NCI-H2107 treated with DMSO at 0.1 percent for 48 hours (cell line): Measurements from ENCODE around the gene DIMT1.

Experiments used
- DNase-seq: peaks from one replicate; lab custom pipeline; 2025; ENCODE audit not compliant: unreplicated experiment; lab: John Stamatoyannopoulos, UW

DIMT1 gene

DNA sequence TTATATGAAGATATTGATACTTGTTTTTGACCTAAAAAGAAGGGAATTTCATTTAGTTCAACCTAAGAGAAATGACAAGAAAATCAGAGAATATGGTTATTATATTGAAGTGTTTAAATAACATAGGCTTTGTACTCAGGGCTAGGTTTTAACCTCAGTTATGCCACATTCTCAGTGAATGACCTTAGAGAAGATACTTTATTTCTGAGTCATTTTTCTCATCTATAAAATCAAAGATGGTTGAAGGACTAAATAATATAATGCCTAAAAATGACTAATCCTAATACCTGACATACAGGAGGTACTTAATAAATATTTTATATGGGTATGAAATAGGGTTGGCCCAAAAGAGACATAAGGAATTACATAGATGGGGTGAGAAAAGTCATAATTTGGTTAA, 32.3 kb downstream of the DIMT1 start:
- DNase-seq: no peak

DNA sequence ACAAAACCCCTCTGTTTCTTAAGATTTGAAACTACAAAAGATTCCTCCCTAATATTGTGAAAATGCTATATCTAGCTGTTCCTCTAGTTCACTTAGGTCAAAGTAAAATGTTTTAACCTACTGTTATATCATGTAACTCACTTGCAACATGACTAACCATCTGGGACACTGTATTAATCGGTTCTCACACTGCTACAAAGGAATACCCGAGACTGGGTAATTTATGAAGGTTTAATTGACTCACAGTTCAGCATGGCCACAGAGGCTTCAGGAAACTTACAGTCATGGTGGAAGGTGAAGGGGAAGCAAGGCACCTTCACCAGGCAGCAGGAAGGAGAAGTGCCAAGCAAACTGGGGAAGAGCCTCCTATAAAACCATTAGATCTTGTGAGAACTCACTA, 34.7 kb downstream of the DIMT1 start:
- no peak for DNase-seq

DNA sequence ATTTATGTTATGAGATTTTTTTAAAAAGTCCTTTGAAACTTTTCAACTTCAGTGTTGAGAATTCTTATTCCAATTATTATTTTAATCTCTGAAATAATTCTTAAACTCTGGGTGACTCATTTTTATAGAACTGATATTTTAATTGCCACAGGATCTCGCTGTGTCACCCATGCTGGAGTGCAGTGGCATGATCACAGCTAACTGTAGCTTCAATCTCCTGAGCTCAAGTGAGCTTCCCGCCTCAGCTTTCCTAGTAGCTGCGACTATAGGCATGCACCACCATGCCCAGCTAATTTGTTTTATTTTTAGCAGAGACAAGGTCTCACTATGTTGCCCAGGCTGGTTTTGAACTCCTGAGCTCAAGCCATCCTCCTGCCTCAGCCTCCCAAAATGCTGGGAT, 41.0 kb downstream of the DIMT1 start:
- no peak for DNase-seq

DNA sequence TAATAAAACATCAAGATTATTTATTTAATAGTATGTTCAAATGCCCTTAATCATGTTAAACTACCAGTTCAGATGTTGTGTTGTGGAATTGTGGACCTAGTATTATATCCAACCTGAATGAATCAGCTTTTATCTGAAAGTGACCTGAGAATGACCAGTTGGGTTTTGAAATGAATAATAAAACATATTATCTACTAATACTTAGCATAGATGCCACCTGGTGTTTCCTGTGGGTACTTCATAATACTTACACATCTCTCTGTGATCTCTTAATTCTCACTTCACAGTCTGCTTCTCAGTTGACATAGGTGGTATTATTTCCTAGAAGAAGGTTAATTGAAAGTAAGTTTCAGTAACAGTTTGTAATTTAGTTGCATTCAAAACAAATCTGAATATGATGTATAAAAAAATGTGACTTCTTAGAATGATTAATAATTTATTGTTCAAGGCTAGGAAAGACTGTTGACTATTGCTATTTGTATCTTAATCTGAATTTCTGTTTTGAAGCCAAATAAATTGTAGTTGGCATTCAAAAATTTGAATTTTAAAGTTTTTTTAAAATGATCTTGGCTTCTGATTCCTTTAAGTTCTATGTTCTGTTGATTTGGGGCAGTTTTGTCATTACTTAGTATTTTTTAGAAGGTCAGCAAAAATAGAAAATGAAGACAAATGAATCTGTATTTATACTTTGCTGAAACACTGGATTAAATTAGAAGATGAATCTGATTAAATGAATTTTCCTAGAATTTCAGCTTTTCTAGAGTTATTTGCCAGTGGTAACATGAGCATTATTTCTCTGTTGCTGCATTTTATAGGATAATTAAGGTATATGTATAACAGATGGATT, 49.5 kb downstream of the DIMT1 start:
- DNase-seq: no peak

DNA sequence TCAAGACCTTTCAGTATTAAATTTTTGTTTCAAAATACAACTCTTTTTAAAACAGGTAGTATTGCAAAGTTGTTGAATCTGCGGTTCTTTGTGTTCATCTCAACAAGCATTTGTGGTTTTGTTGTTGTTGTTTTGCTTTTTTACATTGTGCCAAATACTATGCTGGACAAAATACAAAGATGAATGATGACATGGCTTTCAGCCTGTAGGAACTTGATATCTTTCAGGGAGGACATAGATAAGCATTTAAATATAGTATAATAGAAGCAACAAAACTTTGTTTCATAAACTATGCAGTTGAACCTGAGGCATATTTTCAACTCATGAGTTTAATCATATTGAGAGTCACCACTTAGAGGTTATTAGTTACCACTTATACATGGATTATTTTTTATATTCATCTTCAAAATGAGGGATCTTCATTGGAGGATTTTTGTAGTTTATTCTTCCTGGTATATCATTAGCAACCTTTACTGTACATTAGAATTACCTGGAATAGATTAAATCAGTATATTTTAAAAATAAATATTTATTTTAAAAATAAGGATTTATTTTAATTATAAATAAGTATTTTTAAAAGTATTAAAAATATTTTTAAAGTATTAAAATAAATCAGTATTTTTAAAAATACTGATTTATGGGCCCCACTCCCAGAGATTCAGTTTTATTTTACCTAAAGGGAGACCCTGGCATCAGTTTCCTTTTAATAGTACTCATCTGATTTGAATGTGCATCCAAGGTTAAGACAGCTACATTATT, 54.8 kb downstream of the DIMT1 start:
- DNase-seq: no peak

DNA sequence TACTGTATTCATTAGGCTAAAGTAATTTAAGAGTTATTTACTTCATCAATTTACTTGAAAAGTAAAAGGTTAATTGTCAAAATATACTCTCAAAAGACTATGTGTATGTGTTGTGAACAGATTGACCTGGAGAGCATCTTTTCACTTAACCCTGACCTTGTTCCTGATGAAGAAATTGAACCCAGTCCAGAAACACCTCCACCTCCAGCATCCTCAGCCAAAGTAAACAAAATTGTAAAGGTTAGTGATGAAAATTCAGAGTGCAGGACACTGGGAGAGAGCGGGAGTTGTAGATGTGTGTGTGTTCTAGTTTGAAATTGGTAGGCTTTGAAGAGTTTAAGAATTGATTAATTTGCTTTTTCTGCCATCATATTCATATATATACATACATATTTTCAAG, 55.8 kb downstream of the DIMT1 start:
- no peak for DNase-seq

DNA sequence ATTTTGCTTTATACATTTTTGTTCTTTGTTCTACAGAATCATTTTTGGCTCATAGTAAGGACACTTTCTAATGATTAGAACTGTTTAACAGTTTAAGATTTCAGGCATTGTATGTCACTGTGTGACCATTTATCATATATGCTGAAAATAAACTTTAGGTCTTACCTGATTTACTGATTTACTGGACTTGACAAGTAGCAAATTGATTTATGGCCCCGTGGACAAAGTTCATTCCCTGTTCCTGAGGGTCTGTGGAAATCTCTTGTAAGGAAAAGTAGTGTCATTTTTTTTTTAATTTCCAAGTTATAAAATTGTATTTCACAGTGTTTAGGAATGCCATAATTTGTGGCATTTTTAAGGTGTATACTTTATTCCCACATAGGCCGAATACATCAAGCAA, 57.0 kb downstream of the DIMT1 start:
- no peak for DNase-seq

DNA sequence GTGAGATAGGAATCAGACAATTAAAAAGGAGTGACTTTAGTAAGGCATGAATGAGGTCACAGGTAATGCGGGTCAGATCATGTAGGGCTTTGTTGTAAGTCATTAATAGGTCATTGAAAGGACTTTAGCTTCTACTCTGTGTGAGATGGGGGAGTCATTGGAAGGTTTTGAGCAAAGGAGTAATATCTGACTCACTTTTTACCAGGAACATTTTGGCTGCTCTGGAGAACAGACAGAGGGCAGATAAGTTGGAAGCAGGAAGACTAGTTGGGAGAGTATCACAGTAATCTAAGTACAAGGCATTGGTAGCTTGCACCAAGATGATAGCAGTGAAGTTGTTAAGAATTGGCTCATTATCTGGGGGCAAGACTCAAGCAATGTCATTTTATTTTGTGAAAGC, 60.3 kb downstream of the DIMT1 start:
- DNase-seq: no peak

DNA sequence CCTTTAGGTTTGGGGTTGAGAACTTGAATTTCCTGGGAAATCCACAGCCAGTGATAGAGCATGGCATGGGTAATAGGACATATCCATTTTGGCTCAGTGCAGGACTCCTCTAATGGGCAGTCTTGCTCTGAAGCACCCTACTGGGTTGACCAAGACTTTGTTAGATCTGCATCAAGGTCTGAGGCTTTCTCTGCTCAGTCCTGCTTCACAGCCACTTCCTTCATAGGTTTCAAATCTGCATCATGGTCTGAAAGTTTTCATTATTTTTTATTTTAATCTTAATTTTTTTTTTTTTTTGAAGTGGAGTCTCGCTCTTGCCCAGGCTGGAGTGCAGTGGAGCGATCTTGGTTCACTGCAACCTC, 61.2 kb downstream of the DIMT1 start:
- no peak for DNase-seq

DNA sequence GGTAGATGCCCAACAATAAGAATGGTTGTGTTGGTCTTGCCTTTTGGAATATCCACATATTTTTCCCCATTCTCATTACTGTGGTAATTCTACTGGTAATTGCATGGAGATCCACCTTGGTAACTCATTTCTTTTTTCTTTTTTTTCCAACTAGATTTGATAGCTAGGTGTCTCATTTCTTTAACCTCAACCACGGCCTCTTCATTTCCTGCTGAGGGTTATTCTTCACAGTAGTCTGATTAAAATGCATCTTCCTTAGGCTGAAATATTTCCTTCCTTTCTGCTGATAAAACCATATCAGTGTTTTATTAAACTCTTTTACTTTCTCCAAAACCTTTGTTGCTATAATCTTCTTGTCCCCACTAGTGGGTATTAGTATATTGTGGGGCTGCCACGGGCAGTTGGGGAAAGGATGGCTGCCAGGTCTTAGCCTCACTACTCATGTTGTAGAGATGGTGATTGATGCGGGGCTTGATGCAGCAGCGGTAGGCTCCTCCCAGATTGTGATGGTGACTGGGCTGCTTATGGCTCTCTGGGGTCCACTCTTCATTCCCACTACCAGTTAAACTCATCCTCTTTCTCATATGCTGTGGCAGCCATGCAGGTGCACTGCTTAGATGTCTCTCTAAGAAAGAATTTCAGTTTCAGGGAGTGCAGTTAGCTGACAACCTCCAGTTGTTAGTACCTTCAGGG, 61.8 kb downstream of the DIMT1 start:
- DNase-seq: no peak

DNA sequence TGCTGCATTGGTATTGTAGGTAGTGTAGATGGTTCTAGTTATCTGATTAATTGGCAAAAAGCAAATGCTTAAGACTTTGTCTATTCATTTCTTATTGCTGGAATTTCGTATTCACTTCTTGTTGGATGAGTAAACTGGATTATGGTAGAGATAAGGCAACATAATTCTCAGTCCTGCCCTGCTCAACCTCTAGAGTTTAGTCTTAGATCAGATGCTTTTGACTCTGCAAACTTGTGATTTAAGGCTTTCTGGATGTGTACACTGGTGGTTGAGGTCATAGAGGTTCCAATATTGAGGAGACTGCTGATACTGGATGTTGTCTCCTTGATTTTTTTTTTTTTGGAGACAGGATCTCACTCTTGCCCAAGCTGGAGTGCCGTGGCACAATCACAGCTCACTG, 62.7 kb downstream of the DIMT1 start:
- DNase-seq: no peak

DNA sequence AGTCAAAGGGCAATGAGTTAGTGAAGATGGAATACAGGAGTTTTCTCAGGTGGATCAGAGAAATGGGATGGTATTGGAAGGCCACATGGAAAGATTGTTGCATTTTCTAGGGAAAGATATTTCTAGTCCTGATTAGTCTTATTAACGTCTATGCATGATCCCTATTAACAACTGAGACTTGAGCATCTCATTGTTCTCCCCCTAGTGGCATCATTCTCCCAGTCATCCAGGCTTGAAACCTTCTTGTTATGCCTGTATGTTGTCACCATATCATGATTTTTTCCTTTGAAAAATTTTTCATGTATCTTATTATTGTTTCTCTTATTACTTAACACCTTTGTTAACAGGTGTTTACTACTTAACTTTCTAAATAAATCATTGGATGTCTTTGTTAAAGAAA, 63.3 kb downstream of the DIMT1 start:
- no peak for DNase-seq
